GM19025 (cell line): ENCODE results near the gene CCN2.
A peak's percentile ranks its signal among the peaks of the same experiment; 100 is the strongest.

ENCODE experiments used
- ATAC-seq: cut with Tn5 transposase; IDR thresholded peaks from one replicate; pipeline ENCODE4 v1.9.1; 2021; ENCODE audit warnings: mild to moderate bottlenecking, low read depth, moderate library complexity; ENCODE audit not compliant: unreplicated experiment

Gene CCN2

GRCh38 chr6:131950767-131951575 lies at the start of gene CCN2:
Gene CCN2, minus strand, starts transcription at chr6:131951372. Its CDS starts 200 bp downstream, at chr6:131951172.
- peak; percentile 25 for ATAC-seq

GRCh38 chr6:132000296-132000695 lies 49.1 kb upstream of the CCN2 start:
- no peak for ATAC-seq

GRCh38 chr6:131999545-132000146 lies 48.5 kb upstream of the CCN2 start:
- ATAC-seq, result no peak

GRCh38 chr6:131998255-131998982 lies 47.2 kb upstream of the CCN2 start:
- ATAC-seq, result no peak

GRCh38 chr6:131997429-131998153 lies 46.4 kb upstream of the CCN2 start:
- ATAC-seq, result no peak

GRCh38 chr6:131995917-131996316 lies 44.7 kb upstream of the CCN2 start:
- ATAC-seq, result no peak

- no peak for ATAC-seq
These were observed 41.4 kb upstream of the CCN2 start for GRCh38 chr6:131992557-131992956.

GRCh38 chr6:131989036-131989435 lies 37.9 kb upstream of the CCN2 start:
- no peak for ATAC-seq

GRCh38 chr6:131982740-131983259 lies 31.6 kb upstream of the CCN2 start:
- no peak for ATAC-seq

GRCh38 chr6:131981624-131981978 lies 30.4 kb upstream of the CCN2 start:
- no peak for ATAC-seq

- ATAC-seq, result no peak
These were observed 29.8 kb upstream of the CCN2 start for GRCh38 chr6:131980791-131981623.

- no peak for ATAC-seq
These were observed 29.2 kb upstream of the CCN2 start for GRCh38 chr6:131980338-131980790.

- no peak for ATAC-seq
These were observed 28.6 kb upstream of the CCN2 start for GRCh38 chr6:131979515-131980337.

- no peak for ATAC-seq
These were observed 27.4 kb upstream of the CCN2 start for GRCh38 chr6:131978522-131978921.

- no peak for ATAC-seq
These were observed 25.4 kb upstream of the CCN2 start for GRCh38 chr6:131976545-131977061.

- ATAC-seq, result no peak
These were observed 21.6 kb upstream of the CCN2 start for GRCh38 chr6:131972741-131973140.

GRCh38 chr6:131970076-131970859 lies 19.1 kb upstream of the CCN2 start:
- no peak for ATAC-seq

- ATAC-seq, result no peak
These were observed 17.5 kb upstream of the CCN2 start for GRCh38 chr6:131968656-131969055.
